Measurements from ENCODE around the gene MDK.

DNA sequence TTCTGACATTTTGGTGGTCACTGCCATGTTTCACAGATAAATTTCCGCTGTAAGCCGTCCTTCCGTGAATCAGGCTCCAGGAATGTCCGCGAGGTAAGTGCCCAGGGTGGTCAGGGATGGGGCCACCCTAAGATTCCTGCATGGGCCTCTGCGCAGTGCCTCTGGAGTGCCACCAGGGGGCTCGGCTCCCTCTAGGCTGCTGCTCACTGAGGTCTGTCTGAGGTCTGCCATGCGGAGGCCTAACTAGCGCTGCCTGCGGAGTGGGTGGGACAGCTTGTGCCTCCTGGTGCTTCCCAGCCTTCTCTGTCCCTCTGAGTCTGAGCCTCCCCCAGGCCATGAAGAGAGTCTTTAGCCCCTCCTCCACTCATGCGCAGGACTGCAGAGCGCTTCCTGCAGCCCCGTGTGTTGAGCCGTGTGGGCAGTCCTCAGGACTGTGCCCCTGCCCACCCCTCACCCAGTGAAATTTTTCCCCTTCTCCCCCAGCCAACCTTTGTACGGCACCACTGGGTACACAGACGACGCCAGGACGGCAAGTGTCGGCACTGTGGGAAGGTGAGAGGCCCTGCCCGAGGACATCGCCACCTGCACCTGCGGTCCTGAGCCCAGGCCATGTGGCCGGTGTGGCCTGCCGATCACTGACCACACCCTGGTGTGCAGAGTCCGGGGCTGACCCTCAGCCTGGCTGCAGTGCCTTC, 11.9 kb upstream of the MDK start:
- TF ChIP-seq MYC (IDR thresholded peaks at IDR 0.05; ENCODE audit: low read depth, low read length) (no peak), POLR2A (IDR thresholded peaks at IDR 0.05; ENCODE audit: low read depth, low read length) (no peak)
